ENCODE results near the gene ARHGAP45.
A peak's percentile ranks its signal among the peaks of the same experiment; 100 is the strongest.

Gene ARHGAP45

GRCh38 chr19:1082928-1083816 lies 16.2 kb downstream of the ARHGAP45 start:
- DNase-seq (ENCODE audit: low read depth), result no peak
- TF ChIP-seq CTCF (IDR thresholded peaks at IDR 0.05; ENCODE audit: insufficient read depth, low read depth, low read length, missing control alignments), result no peak
- H3K4me3 ChIP-seq (ENCODE audit: low read depth, low read length), result no peak overlapping the region

DNA sequence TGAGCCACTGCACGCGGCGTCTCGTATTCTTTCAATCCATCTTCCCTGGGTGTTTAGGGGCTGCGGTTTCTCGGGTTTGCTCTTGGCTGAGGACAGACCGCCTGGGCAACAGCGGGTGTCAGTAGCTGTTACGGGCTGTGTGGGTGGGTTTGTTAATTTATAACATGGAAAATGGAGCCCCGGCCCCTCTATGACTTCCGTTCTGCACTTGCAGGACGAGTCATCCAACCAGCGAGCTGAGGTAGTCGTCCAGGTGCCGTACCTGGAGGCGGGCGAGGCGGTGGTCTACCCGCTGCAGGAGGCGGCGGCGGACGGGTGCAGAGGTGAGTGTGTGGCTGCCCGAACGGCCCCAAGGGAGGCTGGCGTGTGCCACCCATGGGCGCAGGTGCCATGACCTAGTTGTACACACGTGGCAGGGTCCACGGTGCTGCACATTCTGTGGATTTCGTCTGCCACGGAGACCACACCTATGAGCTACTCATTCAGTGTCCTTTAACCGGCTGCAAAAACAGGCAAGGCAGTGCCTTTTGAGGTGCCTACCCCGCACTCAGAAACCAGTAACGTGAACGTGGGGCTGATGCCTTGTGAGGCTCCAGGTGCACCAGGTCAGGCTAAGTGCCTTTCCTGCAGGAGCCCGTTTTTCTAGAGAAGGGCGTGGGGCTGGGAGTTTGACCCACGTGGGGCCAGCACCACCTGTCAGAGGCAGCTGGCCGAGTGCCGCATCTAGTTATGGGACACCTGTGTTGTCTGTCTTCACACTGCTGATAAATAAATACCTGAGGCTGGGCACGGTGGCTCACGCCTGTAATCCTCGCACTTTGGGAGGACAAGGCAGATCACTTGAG lies 17.3 kb downstream of the ARHGAP45 start:
- no peak overlapping the region for H3K4me3 ChIP-seq (ENCODE audit: low read depth, low read length)
- TF ChIP-seq CTCF (IDR thresholded peaks at IDR 0.05; ENCODE audit: insufficient read depth, low read depth, low read length, missing control alignments), result no peak
- no peak for DNase-seq (ENCODE audit: low read depth)

DNA sequence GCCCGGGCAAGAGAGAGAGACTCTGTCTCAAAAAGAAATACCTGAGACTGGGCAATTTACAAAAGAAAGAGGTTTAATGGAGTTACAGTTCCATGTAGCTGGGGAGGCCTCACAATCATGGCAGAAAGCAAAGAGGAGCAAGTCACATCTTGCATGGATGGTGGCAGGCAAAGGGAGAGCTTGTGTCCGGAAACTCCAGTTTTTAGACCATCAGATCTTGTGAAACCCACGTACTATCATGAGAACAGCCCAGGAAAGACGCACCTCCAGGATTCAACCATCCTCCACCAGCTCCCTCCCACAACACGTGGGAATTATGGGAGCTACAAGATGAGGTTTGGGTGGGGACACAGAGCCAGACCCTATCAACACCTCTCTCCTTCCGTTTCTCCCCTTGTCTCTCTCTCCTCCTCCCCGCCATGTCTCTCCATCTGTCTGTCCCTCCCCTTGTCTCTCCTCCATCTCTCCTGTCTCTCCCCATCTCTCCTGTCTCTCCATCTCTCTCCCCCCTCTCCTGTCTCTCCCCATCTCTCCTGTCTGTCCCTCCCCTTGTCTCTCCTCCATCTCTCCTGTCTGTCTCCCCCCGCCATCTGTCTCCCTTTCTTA lies 18.2 kb downstream of the ARHGAP45 start:
- no peak for TF ChIP-seq CTCF (IDR thresholded peaks at IDR 0.05; ENCODE audit: insufficient read depth, low read depth, low read length, missing control alignments)
- no peak overlapping the region for H3K4me3 ChIP-seq (ENCODE audit: low read depth, low read length)
- no peak for DNase-seq (ENCODE audit: low read depth)

GRCh38 chr19:1085676-1086442 lies 18.9 kb downstream of the ARHGAP45 start:
- H3K4me3 ChIP-seq (ENCODE audit: low read depth, low read length), result no peak overlapping the region
- no peak for TF ChIP-seq CTCF (IDR thresholded peaks at IDR 0.05; ENCODE audit: insufficient read depth, low read depth, low read length, missing control alignments)
- no peak for DNase-seq (ENCODE audit: low read depth)

DNA sequence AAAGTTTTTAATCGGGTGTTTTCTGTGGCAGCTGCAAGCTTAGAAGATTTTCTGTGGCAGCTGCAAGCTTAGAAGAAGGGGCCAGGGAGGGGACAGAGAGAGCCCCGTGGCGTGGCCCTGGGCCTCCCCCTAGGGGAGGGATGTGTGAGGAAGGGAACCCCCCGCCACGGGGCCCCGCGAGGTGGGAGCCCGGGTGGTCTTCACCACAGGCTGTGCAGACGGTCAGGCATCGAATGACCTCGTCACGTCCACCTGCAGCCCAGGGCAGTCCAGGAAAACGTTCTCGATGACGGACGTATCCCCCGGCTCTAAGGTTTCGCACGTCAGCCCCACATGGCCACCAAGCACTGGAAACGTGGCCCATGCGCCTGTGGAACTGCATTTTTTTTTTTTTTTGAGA lies 19.6 kb downstream of the ARHGAP45 start:
- DNase-seq (ENCODE audit: low read depth), result no peak
- no peak overlapping the region for H3K4me3 ChIP-seq (ENCODE audit: low read depth, low read length)
- no peak for TF ChIP-seq CTCF (IDR thresholded peaks at IDR 0.05; ENCODE audit: insufficient read depth, low read depth, low read length, missing control alignments)

DNA sequence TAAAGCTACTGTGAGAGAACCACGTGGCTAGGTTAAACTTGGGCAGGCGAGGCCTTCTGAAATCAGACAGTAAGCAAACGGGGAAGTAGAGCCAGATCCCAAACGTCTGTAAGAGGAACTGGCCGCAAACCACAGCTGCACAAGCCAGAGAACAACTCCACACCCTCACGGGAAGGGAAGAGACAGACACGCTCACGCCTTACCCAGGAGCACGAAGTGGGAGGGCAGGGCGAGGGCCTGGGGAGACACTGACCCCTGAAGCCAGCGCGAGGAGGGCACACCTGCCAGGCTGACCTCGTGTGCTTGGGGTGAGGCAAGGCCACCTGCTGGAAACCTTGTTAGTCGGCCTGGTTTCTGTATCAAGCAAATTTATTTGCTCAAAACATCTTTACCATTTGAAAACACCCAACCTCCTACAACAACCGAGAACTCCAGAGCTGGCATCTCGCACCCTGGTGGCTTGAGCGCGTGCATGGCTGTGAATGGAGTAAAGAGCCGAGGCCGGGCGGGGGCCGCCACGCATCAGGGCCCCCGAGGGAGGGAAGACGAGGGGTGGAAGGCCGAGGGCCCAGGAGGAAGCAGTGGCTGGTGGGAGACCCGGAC lies 20.9 kb downstream of the ARHGAP45 start:
- TF ChIP-seq CTCF (IDR thresholded peaks at IDR 0.05; ENCODE audit: insufficient read depth, low read depth, low read length, missing control alignments), result no peak
- DNase-seq (ENCODE audit: low read depth), result peak; percentile 71
- no peak overlapping the region for H3K4me3 ChIP-seq (ENCODE audit: low read depth, low read length)
